Measurements from ENCODE around the gene NUDT9. TPM values are rescaled to one million over a fixed set of nuclear protein-coding genes. Genes with fewer than 3 reads are reported as not detected.

Gene NUDT9
- 25.2 and 30.7 TPM in 2 replicates for total RNA-seq

GRCh38 chr4:87422104-87423052, at the start of gene NUDT9:
TSS of gene NUDT9 (plus strand) at chr4:87422573. CDS start at chr4:87422906, 333 bp downstream.

GRCh38 chr4:87390891-87391575, 31.3 kb upstream of the NUDT9 start, which contains the start of gene HSD17B11:
TSS of gene HSD17B11 (minus strand) at chr4:87391188. CDS start at chr4:87391070, 118 bp downstream.

Other genes starting within 250 kb of the NUDT9 start
- gene KLHL8, start 202.0 kb upstream of the NUDT9 start, total RNA-seq = 4.3 and 5.0 TPM in 2 replicates
- 0.05 and 0.27 TPM in 2 replicates for gene HSD17B13, start 99.7 kb upstream of the NUDT9 start, total RNA-seq
- gene HSD17B11, start 31.4 kb upstream of the NUDT9 start, total RNA-seq = 29.2 and 29.9 TPM in 2 replicates
- gene SPARCL1, start 106.8 kb downstream of the NUDT9 start, total RNA-seq = 58.5 and 60.4 TPM in 2 replicates
- gene DSPP, start 186.0 kb downstream of the NUDT9 start, total RNA-seq = not detected in 2 replicates
- gene DMP1, start 227.7 kb downstream of the NUDT9 start, total RNA-seq = not detected in 2 replicates

All from mammary microvascular endothelial cell (primary cell).